GM12873 (cell line): Measurements from ENCODE around the gene DIMT1.

Experiments
- CTCF ChIP-seq: IDR thresholded peaks from 2 replicates; pipeline ENCODE4 v1.5.1; 2012; ENCODE audit warnings: low read depth, mild to moderate bottlenecking, moderate library complexity, low read length, control low read depth; ENCODE audit not compliant: insufficient read depth; ENCODE audit errors: missing control alignments

Gene DIMT1

GRCh38 chr5:62419609-62420008 lies 15.9 kb upstream of the DIMT1 start:
- TF ChIP-seq CTCF = no peak

- TF ChIP-seq CTCF = no peak
Measured at GRCh38 chr5:62418462-62419076, 14.9 kb upstream of the DIMT1 start.

- no peak for TF ChIP-seq CTCF
Measured at GRCh38 chr5:62413711-62414110, 10.0 kb upstream of the DIMT1 start.

GRCh38 chr5:62412549-62413329 lies 9.0 kb upstream of the DIMT1 start, which contains the start of gene IPO11:
TSS of gene IPO11 (plus strand) at chr5:62412763. CDS start at chr5:62437280, 24,517 bp downstream.
- no peak for TF ChIP-seq CTCF

GRCh38 chr5:62395210-62395950 lies 8.3 kb downstream of the DIMT1 start:
- TF ChIP-seq CTCF = no peak

- no peak for TF ChIP-seq CTCF
Measured at GRCh38 chr5:62386824-62387223, 16.9 kb downstream of the DIMT1 start.

- no peak for TF ChIP-seq CTCF
Measured at GRCh38 chr5:62385816-62386400, 17.8 kb downstream of the DIMT1 start.
